H1 (cell line): ENCODE data around the gene EVC2. TPM values are rescaled to one million over a fixed set of nuclear protein-coding genes. Genes with fewer than 3 reads are reported as not detected.

Source experiments
- CTCF ChIA-PET: fragments of 300-600 bp; sonication (Branson Sonifier 250); formaldehyde crosslinking; loops from one replicate; lab custom pipeline; 2021; ENCODE audit not compliant: partially characterized antibody; lab: Charles Lee
- POLR2A ChIA-PET: fragments of 300-600 bp; sonication (Branson Sonifier 250); formaldehyde crosslinking; loops from one replicate; lab custom pipeline; 2021; ENCODE audit warnings: inconsistent platforms; ENCODE audit not compliant: partially characterized antibody; lab: Charles Lee
- DNase-seq, 2 experiments: peaks; one replicate each; pipeline versions ENCODE4 v3.0.0 to v3.0.0-alpha.2; 2010 to 2022; ENCODE audit warnings: low spot score in 2 of 2, low read depth in 1 of 2, mixed read lengths in 1 of 2
- FAIRE-seq: peaks from 2 replicates; lab custom pipeline; 2011; peaks lifted over from hg19 to GRCh38; lab: Jason Lieb, UNC
- H2AFZ ChIP-seq: 2 replicates; pipeline ENCODE4 v1.8.1; 2012; ENCODE audit warnings: low read length, inconsistent platforms
- H2AK5ac ChIP-seq: 2 replicates; pipeline ENCODE4 v1.6.1; 2013; ENCODE audit warnings: low read depth, low read length
- H2BK120ac ChIP-seq: replicated peaks from 2 replicates; pipeline ENCODE3; 2013; ENCODE audit warnings: low read depth, low read length, inconsistent platforms
- H2BK12ac ChIP-seq: 2 replicates; pipeline ENCODE4 v1.6.1; 2013; ENCODE audit warnings: low read depth, low read length
- H2BK15ac ChIP-seq: 2 replicates; pipeline ENCODE4 v1.6.1; 2013; ENCODE audit warnings: low read length
- H2BK20ac ChIP-seq: 2 replicates; pipeline ENCODE4 v1.6.1; 2013; ENCODE audit warnings: low read length
- H2BK5ac ChIP-seq: 2 replicates; pipeline ENCODE4 v1.6.1; 2013; ENCODE audit warnings: low read depth, low read length
- H3K14ac ChIP-seq: 2 replicates; pipeline ENCODE4 v1.6.1; 2013; ENCODE audit warnings: inconsistent platforms; ENCODE audit not compliant: insufficient read length
- H3K18ac ChIP-seq: 2 replicates; pipeline ENCODE4 v1.6.1; 2013; ENCODE audit warnings: low read length; ENCODE audit errors: extremely low read depth
- H3K23ac ChIP-seq: 2 replicates; pipeline ENCODE4 v1.6.1; 2013; ENCODE audit warnings: inconsistent platforms; ENCODE audit not compliant: insufficient read length
- H3K23me2 ChIP-seq: 2 replicates; pipeline ENCODE4 v1.6.1; 2013; ENCODE audit warnings: low read depth, low read length
- H3K27ac ChIP-seq: 2 replicates; pipeline ENCODE4 v1.6.1; 2011; ENCODE audit warnings: low read depth, low read length, inconsistent platforms
- H3K27me3 ChIP-seq, 4 experiments: replicated peaks in 1 of 4; 1 replicate in 1 of 4; 2 replicates in 3 of 4; pipeline versions ENCODE4 v1.6.1 to v1.8.1; 2011 to 2013; ENCODE audit warnings: low read length in 3 of 4, mild to moderate bottlenecking in 3 of 4, inconsistent platforms in 2 of 4, mixed read lengths in 2 of 4, moderate library complexity in 1 of 4; ENCODE audit not compliant: control insufficient read depth in 3 of 4, insufficient read depth in 3 of 4; ENCODE audit errors: extremely low read depth in 1 of 4
- H3K36me3 ChIP-seq, 4 experiments: 2 replicates each; pipeline versions ENCODE4 v1.6.1 to v1.8.1; 2011 to 2013; ENCODE audit warnings: mild to moderate bottlenecking in 4 of 4, low read length in 3 of 4, moderate library complexity in 2 of 4, control low read depth in 1 of 4, inconsistent platforms in 1 of 4; ENCODE audit not compliant: insufficient read depth in 4 of 4, control insufficient read depth in 2 of 4
- H3K4ac ChIP-seq: replicated peaks from 2 replicates; pipeline ENCODE3; 2013; ENCODE audit warnings: low read length, low read depth, mixed read lengths, inconsistent platforms; ENCODE audit not compliant: insufficient read length
- H3K4me1 ChIP-seq, 4 experiments: replicated peaks in 1 of 4; 1 replicate in 1 of 4; 2 replicates in 3 of 4; pipeline versions ENCODE4 v1.6.1 to v1.8.1; 2011 to 2013; ENCODE audit warnings: low read length in 3 of 4, inconsistent platforms in 2 of 4, mixed read lengths in 1 of 4; ENCODE audit not compliant: insufficient read depth in 4 of 4, control insufficient read depth in 3 of 4
- H3K4me2 ChIP-seq, 2 experiments: 2 replicates each; pipeline versions ENCODE4 v1.6.1 to v1.8.1; 2011 to 2013; ENCODE audit warnings: low read depth in 2 of 2, low read length in 2 of 2, control low read depth in 1 of 2, inconsistent platforms in 1 of 2, mild to moderate bottlenecking in 1 of 2; ENCODE audit not compliant: insufficient read depth in 1 of 2
- H3K4me3 ChIP-seq, 4 experiments: fragments of 200-600, 300-600 bp in 1 of 4; sonication (generic), shearing (Covaris generic), sonication (Bioruptor Twin) in 1 of 4; 2 replicates each; pipeline versions ENCODE4 v1.5.1 to v1.8.1; 2011 to 2016; ENCODE audit warnings: low read length in 4 of 4, low read depth in 3 of 4, control low read depth in 2 of 4, inconsistent platforms in 2 of 4, mild to moderate bottlenecking in 2 of 4, mixed read lengths in 1 of 4, moderate library complexity in 1 of 4; ENCODE audit not compliant: insufficient read depth in 2 of 4; ENCODE audit errors: extremely low read depth in 1 of 4
- H3K56ac ChIP-seq: replicated peaks from 2 replicates; pipeline ENCODE3; 2013; ENCODE audit warnings: low read depth, mild to moderate bottlenecking, mixed read lengths, low read length, inconsistent platforms; ENCODE audit not compliant: insufficient read length
- H3K79me1 ChIP-seq: 2 replicates; pipeline ENCODE4 v1.6.1; 2013; ENCODE audit warnings: low read depth, low read length, control low read depth
- H3K79me2 ChIP-seq, 2 experiments: 2 replicates each; pipeline versions ENCODE4 v1.6.1 to v1.8.1; 2012 to 2013; ENCODE audit warnings: low read length in 2 of 2, mild to moderate bottlenecking in 2 of 2, inconsistent platforms in 1 of 2; ENCODE audit not compliant: insufficient read depth in 2 of 2, control insufficient read depth in 1 of 2
- H3K9ac ChIP-seq, 4 experiments: replicated peaks in 1 of 4; 1 replicate in 1 of 4; 2 replicates in 3 of 4; pipeline versions ENCODE4 v1.6.1 to v1.8.1; 2011 to 2013; ENCODE audit warnings: low read depth in 3 of 4, low read length in 3 of 4, control low read depth in 2 of 4, mild to moderate bottlenecking in 2 of 4, moderate library complexity in 2 of 4, inconsistent platforms in 1 of 4; ENCODE audit errors: extremely low read depth in 1 of 4
- H3K9me3 ChIP-seq, 2 experiments: 2 replicates each; pipeline versions ENCODE4 v1.6.1 to v1.8.1; 2012 to 2013; ENCODE audit warnings: mild to moderate bottlenecking in 2 of 2, moderate library complexity in 2 of 2, control low read depth in 1 of 2, inconsistent platforms in 1 of 2, low read depth in 1 of 2, low read length in 1 of 2, mixed read lengths in 1 of 2; ENCODE audit not compliant: insufficient read depth in 2 of 2
- H4K20me1 ChIP-seq, 2 experiments: replicated peaks in 1 of 2; 2 replicates each; pipeline versions ENCODE3 to v1.8.1; 2011 to 2013; ENCODE audit warnings: inconsistent platforms in 2 of 2, low read length in 2 of 2, mild to moderate bottlenecking in 1 of 2; ENCODE audit not compliant: insufficient read depth in 2 of 2, control insufficient read depth in 1 of 2
- H4K5ac ChIP-seq: 2 replicates; pipeline ENCODE4 v1.6.1; 2013; ENCODE audit warnings: low read length, low read depth, mixed read lengths, inconsistent platforms; ENCODE audit not compliant: insufficient read length
- H4K8ac ChIP-seq: 2 replicates; pipeline ENCODE4 v1.8.0; 2013; ENCODE audit warnings: mild to moderate bottlenecking, moderate library complexity, low read length, inconsistent platforms; ENCODE audit not compliant: insufficient read depth; ENCODE audit errors: extremely low read depth
- H4K91ac ChIP-seq: replicated peaks from 2 replicates; pipeline ENCODE3; 2013; ENCODE audit warnings: low read length, mixed read lengths, inconsistent platforms; ENCODE audit not compliant: insufficient read length
- ASH2L ChIP-seq: fragments of 200-600, 300-600 bp; sonication (generic); IDR thresholded peaks from one replicate; pipeline ENCODE4 v1.7.1; 2017; ENCODE audit warnings: low read length
- EGR1 ChIP-seq: IDR thresholded peaks from 2 replicates; pipeline ENCODE4 v1.6.1; 2011; ENCODE audit warnings: low read depth, low read length, borderline replicate concordance
- GTF2F1 ChIP-seq: IDR thresholded peaks from 2 replicates; pipeline ENCODE4 v1.6.1; 2012; ENCODE audit warnings: low read depth, low read length, improper control_type of control experiment, borderline replicate concordance
- MAFK ChIP-seq: IDR thresholded peaks from 2 replicates; pipeline ENCODE4 v1.6.1; 2012; ENCODE audit warnings: low read depth, mild to moderate bottlenecking, improper control_type of control experiment, low read length
- NANOG ChIP-seq: IDR thresholded peaks from 2 replicates; pipeline ENCODE4 v1.6.1; 2011; ENCODE audit warnings: low read length, low read depth, mild to moderate bottlenecking, inconsistent platforms; ENCODE audit not compliant: insufficient read depth, poor library complexity, severe bottlenecking
- SAP30 ChIP-seq: fragments of 300-600 bp; sonication (generic); IDR thresholded peaks from 2 replicates; pipeline ENCODE4 v1.7.1; 2012; ENCODE audit warnings: low read length, moderate library complexity, mild to moderate bottlenecking, inconsistent platforms; ENCODE audit not compliant: insufficient read depth, insufficient replicate concordance
- SP1 ChIP-seq: IDR thresholded peaks from 2 replicates; pipeline ENCODE4 v1.6.1; 2011; ENCODE audit warnings: low read depth, low read length
- TBP ChIP-seq: IDR thresholded peaks from 2 replicates; pipeline ENCODE4 v1.6.1; 2011; ENCODE audit warnings: low read depth, low read length, improper control_type of control experiment
- TEAD4 ChIP-seq: IDR thresholded peaks from 2 replicates; pipeline ENCODE4 v1.6.1; 2012; ENCODE audit warnings: low read depth, low read length, inconsistent platforms, mixed read lengths
- WGBS, 2 experiments: shearing (Covaris generic) in 1 of 2; methylation state at CpG; one replicate each; pipeline versions ENCODE4 v1.1.6 to v1.1.7; 2013 to 2015; ENCODE audit warnings: low lambda C conversion rate in 2 of 2, mixed read lengths in 2 of 2, inconsistent platforms in 1 of 2, low coverage in 1 of 2, missing lambda C conversion rate in 1 of 2; ENCODE audit not compliant: insufficient replicate concordance in 2 of 2, insufficient coverage in 1 of 2, insufficient read length in 1 of 2; ENCODE audit errors: extremely low coverage in 1 of 2, missing lambda C conversion rate in 1 of 2; 5-methylcytosine and 5-hydroxymethylcytosine counted together
- polyA plus RNA-seq, 7 experiments: library from polyadenylated mRNA; depleted of rRNA in 3 of 7; stranded (reverse) in 5 of 7; unstranded in 2 of 7; fragments of >200 nt in 5 of 7; fragments of 200-250 nt in 2 of 7; gene quantifications; 1 replicate in 5 of 7; 2 replicates in 1 of 7; 4 replicates in 1 of 7; pipeline versions ENCODE4 v1.2.1 to v1.2.3, GENCODE V29; 2011 to 2013; ENCODE audit warnings: missing spikeins in 2 of 7, mixed read lengths in 2 of 7
- total RNA-seq: library from RNA; stranded (reverse); fragmentation: NEBNext Ultra II Directional; extraction: Animal tissue kit (Norgen Biotek cat#: 25700); gene quantifications from 2 replicates; pipeline ENCODE4 v1.2.1, GENCODE V29; 2021
- TF ChIP-seq, protein P1 (sequence below): IDR thresholded peaks from 2 replicates; pipeline ENCODE4 v1.6.1; 2011; ENCODE audit warnings: low read length, improper control_type of control experiment
- TF ChIP-seq, protein P2 (sequence below), 3 experiments: IDR thresholded peaks; 1 replicate in 2 of 3; 2 replicates in 1 of 3; pipeline versions ENCODE4 v1.5.1 to v1.6.1; 2011; ENCODE audit warnings: low read length in 3 of 3, mild to moderate bottlenecking in 3 of 3, inconsistent platforms in 2 of 3, low read depth in 1 of 3, moderate library complexity in 1 of 3; ENCODE audit not compliant: insufficient read depth in 1 of 3; ENCODE audit errors: control extremely low read depth in 1 of 3

Gene EVC2
- total and polyA plus RNA-seq, 2 of the 8 experiments (the other 6 are each of a cell fraction or from before 2014, with no cell fraction given), result 0.73 to 5.9 TPM

DNA sequence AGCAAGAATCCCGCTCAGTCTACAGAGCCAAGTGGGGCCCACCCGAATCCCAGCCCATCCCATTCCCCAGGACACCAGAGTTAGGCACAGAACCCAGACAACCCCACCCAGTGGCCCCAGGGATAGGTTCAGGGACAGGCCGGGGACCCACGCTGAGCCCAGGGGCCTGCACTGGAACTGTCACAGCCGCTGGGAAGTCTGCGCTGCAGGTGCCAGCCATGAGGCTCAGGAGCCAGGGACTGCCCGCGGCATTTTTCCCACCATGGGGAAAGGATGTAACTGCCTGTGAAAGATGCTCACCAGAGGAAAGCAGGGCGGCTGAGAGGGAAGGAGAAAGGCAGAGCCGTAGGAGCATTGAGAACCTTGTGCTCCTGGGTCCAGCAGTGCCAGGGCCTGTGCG, 12.0 kb downstream of the EVC2 start:
- Histone ChIP-seq H3K9ac (no peak overlapping the region), H2BK12ac (no peak overlapping the region), H3K4me1 (no peaks in the 10 kb centered on the region), H3K23ac (no peak overlapping the region), H2AFZ (no peak overlapping the region), H3K4me3 (no peak overlapping the region), H2BK120ac (no peak overlapping the region), H3K56ac (no peak overlapping the region), H3K9me3 (no peaks in the 10 kb centered on the region), H3K14ac (no peak overlapping the region), H3K4ac (no peak overlapping the region), H3K23me2 (no peaks in the 10 kb centered on the region), H3K27me3 (no peaks in the 10 kb centered on the region; a peak in 1 of 7 replicates), H4K5ac (no peak overlapping the region), H2AK5ac (no peak overlapping the region), H3K18ac (no peak overlapping the region), H4K8ac (no peak overlapping the region), H3K36me3 (peaks cover 0 to 17% (median 0%) of the 10 kb centered on the region in 4 experiments; a peak in 4 of 8 replicates), H2BK5ac (no peak overlapping the region), H3K79me2 (no peaks in the 10 kb centered on the region), H2BK20ac (no peak overlapping the region), H4K20me1 (no peaks in the 10 kb centered on the region), H3K4me2 (no peak overlapping the region), H3K79me1 (no peaks in the 10 kb centered on the region), H2BK15ac (no peak overlapping the region), H4K91ac (no peak overlapping the region), H3K27ac (no peak overlapping the region)
- CTCF ChIA-PET, result no interaction called here
- no peak for DNase-seq
- FAIRE-seq, result no peak
- POLR2A ChIA-PET, result no interaction called here
- WGBS, 2 experiments, result 87% methylated on average over 10 of the region's 11 CpGs; no CpG with 5 or more reads in 1 of the 2 experiments
- TF ChIP-seq GTF2F1, result no peak
- TF ChIP-seq TBP, result no peak
- TF ChIP-seq TEAD4, result no peak
- TF ChIP-seq ASH2L, result no peak
- no peak for TF ChIP-seq EGR1
- no peak for TF ChIP-seq NANOG
- TF ChIP-seq, protein P1, sequence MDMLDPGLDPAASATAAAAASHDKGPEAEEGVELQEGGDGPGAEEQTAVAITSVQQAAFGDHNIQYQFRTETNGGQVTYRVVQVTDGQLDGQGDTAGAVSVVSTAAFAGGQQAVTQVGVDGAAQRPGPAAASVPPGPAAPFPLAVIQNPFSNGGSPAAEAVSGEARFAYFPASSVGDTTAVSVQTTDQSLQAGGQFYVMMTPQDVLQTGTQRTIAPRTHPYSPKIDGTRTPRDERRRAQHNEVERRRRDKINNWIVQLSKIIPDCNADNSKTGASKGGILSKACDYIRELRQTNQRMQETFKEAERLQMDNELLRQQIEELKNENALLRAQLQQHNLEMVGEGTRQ, result no peak
- no peak for TF ChIP-seq SAP30
- no peak for TF ChIP-seq MAFK
- TF ChIP-seq, protein P2, sequence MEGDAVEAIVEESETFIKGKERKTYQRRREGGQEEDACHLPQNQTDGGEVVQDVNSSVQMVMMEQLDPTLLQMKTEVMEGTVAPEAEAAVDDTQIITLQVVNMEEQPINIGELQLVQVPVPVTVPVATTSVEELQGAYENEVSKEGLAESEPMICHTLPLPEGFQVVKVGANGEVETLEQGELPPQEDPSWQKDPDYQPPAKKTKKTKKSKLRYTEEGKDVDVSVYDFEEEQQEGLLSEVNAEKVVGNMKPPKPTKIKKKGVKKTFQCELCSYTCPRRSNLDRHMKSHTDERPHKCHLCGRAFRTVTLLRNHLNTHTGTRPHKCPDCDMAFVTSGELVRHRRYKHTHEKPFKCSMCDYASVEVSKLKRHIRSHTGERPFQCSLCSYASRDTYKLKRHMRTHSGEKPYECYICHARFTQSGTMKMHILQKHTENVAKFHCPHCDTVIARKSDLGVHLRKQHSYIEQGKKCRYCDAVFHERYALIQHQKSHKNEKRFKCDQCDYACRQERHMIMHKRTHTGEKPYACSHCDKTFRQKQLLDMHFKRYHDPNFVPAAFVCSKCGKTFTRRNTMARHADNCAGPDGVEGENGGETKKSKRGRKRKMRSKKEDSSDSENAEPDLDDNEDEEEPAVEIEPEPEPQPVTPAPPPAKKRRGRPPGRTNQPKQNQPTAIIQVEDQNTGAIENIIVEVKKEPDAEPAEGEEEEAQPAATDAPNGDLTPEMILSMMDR (IDR thresholded peaks at IDR 0.05; ENCODE audit: control extremely low read depth in 1 of 3, insufficient read depth in 1 of 3, low read depth in 1 of 3, low read length in 3 of 3), result no peak
- TF ChIP-seq SP1, result no peak
